Body of pancreas (tissue), 4 donors: ENCODE measurements around the gene TIMP2.

Experiments
- CTCF ChIP-seq, 7 experiments: fragments of 450-650 bp in 4 of 7; fragments of 200-600 bp in 3 of 7; sonication (generic) in 3 of 7; IDR thresholded peaks; one replicate each; pipeline ENCODE4 v1.5.1; 2016 to 2019; ENCODE audit warnings: antibody characterized with exemption in 7 of 7
- POLR2A ChIP-seq, 3 donors: fragments of 450-650 bp; IDR thresholded peaks; one replicate each; pipeline ENCODE4 v1.6.1; 2016; ENCODE audit warnings: antibody characterized with exemption in 3 of 3, mild to moderate bottlenecking in 2 of 3

- TF ChIP-seq CTCF (IDR thresholded peaks at IDR 0.05) (no peak), POLR2A (IDR thresholded peaks at IDR 0.05) (no peak)
Observed at GRCh38 chr17:78940258-78940657, 15.1 kb upstream of the TIMP2 start.
